GM18951 (cell line): ENCODE measurements around the gene NMUR1.

Source experiments
- POLR2A ChIP-seq: IDR thresholded peaks from 4 replicates; pipeline ENCODE4 v1.6.1; 2011; ENCODE audit warnings: mild to moderate bottlenecking; ENCODE audit not compliant: insufficient read length, insufficient read depth; ENCODE audit errors: extremely low read depth
- in situ Hi-C: fragments of 300-500 bp; cut with MboI; formaldehyde crosslinking; loops from one replicate; pipeline ENCODE4 v1.12.0; 2022; ENCODE audit warnings: low sequenced_read_pairs, mixed read lengths, inconsistent platforms; ENCODE audit not compliant: unreplicated experiment

NMUR1 gene

GRCh38 chr2:231527955-231528635, 2.1 kb downstream of the NMUR1 start:
- TF ChIP-seq POLR2A: no peak
- in situ Hi-C loops: no loop called here

GRCh38 chr2:231527091-231527395, 3.2 kb downstream of the NMUR1 start:
- in situ Hi-C loops: no loop called here
- no peak for TF ChIP-seq POLR2A

GRCh38 chr2:231526341-231527090, 3.7 kb downstream of the NMUR1 start:
- in situ Hi-C loops: no loop called here
- no peak for TF ChIP-seq POLR2A

- TF ChIP-seq POLR2A: no peak
- in situ Hi-C loops: no loop called here
Measured at GRCh38 chr2:231525248-231526163, 4.7 kb downstream of the NMUR1 start.

- in situ Hi-C loops: no loop called here
- no peak for TF ChIP-seq POLR2A
Measured at GRCh38 chr2:231524477-231525247, 5.6 kb downstream of the NMUR1 start.

GRCh38 chr2:231523451-231524285, 6.6 kb downstream of the NMUR1 start:
- in situ Hi-C loops: no loop called here
- no peak for TF ChIP-seq POLR2A

- TF ChIP-seq POLR2A: no peak
- in situ Hi-C loops: no loop called here
Measured at GRCh38 chr2:231522418-231523180, 7.6 kb downstream of the NMUR1 start.

GRCh38 chr2:231521443-231521842, 8.8 kb downstream of the NMUR1 start:
- no peak for TF ChIP-seq POLR2A
- in situ Hi-C loops: no loop called here

- no peak for TF ChIP-seq POLR2A
- in situ Hi-C loops: no loop called here
Measured at GRCh38 chr2:231519975-231520555, 10.2 kb downstream of the NMUR1 start.

- in situ Hi-C loops: no loop called here
- TF ChIP-seq POLR2A: no peak
Measured at GRCh38 chr2:231518771-231519170, 11.5 kb downstream of the NMUR1 start.

- TF ChIP-seq POLR2A: no peak
- in situ Hi-C loops: no loop called here
Measured at GRCh38 chr2:231515603-231516002, 14.6 kb downstream of the NMUR1 start.
